Measurements from ENCODE around the gene WBP11. TPM values are rescaled to one million over a fixed set of nuclear protein-coding genes. Genes with fewer than 3 reads are reported as not detected.

Gene WBP11
- total RNA-seq, 1 donor from 2014 or later: 54.6 TPM

GRCh38 chr12:14842315-14842714, 39.0 kb upstream of the WBP11 start:
- Mint-ChIP-seq H3K4me3 (ENCODE audit: unreplicated experiment) (no peak overlapping the region), H3K27me3 (ENCODE audit: unreplicated experiment) (peaks cover 4% of the 10 kb centered on the region), H3K36me3 (ENCODE audit: unreplicated experiment) (no peaks in the 10 kb centered on the region), H3K27ac (ENCODE audit: unreplicated experiment) (no peak overlapping the region), H3K4me1 (ENCODE audit: low read depth, unreplicated experiment) (no peaks in the 10 kb centered on the region), H3K9me3 (ENCODE audit: unreplicated experiment) (no peaks in the 10 kb centered on the region)
- TF ChIP-seq, protein P1, sequence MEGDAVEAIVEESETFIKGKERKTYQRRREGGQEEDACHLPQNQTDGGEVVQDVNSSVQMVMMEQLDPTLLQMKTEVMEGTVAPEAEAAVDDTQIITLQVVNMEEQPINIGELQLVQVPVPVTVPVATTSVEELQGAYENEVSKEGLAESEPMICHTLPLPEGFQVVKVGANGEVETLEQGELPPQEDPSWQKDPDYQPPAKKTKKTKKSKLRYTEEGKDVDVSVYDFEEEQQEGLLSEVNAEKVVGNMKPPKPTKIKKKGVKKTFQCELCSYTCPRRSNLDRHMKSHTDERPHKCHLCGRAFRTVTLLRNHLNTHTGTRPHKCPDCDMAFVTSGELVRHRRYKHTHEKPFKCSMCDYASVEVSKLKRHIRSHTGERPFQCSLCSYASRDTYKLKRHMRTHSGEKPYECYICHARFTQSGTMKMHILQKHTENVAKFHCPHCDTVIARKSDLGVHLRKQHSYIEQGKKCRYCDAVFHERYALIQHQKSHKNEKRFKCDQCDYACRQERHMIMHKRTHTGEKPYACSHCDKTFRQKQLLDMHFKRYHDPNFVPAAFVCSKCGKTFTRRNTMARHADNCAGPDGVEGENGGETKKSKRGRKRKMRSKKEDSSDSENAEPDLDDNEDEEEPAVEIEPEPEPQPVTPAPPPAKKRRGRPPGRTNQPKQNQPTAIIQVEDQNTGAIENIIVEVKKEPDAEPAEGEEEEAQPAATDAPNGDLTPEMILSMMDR (IDR thresholded peaks at IDR 0.05; ENCODE audit: partially characterized antibody, unreplicated experiment): no peak
- DNase-seq: no peak

DNA sequence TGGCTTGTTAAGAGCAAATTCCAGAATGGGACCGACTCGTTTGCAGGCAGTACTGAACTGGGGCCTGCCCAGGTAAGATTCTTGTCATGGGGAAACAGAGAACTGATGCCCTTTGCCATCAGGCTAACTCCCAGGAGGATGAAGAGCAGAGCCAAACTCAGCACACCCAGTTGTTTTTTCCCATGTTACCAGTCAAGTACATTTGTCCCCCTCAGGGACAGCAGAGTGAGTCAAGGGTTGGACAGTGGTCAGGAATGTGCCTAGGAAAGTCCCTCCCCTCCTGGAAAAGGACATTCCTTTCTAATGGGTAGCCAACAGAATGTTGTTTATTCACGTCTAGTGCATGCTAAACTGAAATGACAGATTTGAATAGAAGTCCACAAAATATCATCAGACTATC, 38.5 kb upstream of the WBP11 start:
- no peak for DNase-seq
- Mint-ChIP-seq H3K36me3 (ENCODE audit: unreplicated experiment) (no peaks in the 10 kb centered on the region), H3K4me3 (ENCODE audit: unreplicated experiment) (no peak overlapping the region), H3K27ac (ENCODE audit: unreplicated experiment) (no peak overlapping the region), H3K4me1 (ENCODE audit: low read depth, unreplicated experiment) (no peaks in the 10 kb centered on the region), H3K9me3 (ENCODE audit: unreplicated experiment) (no peaks in the 10 kb centered on the region), H3K27me3 (ENCODE audit: unreplicated experiment) (peaks cover 4% of the 10 kb centered on the region)
- TF ChIP-seq, protein P1 (IDR thresholded peaks at IDR 0.05; ENCODE audit: partially characterized antibody, unreplicated experiment): no peak

DNA sequence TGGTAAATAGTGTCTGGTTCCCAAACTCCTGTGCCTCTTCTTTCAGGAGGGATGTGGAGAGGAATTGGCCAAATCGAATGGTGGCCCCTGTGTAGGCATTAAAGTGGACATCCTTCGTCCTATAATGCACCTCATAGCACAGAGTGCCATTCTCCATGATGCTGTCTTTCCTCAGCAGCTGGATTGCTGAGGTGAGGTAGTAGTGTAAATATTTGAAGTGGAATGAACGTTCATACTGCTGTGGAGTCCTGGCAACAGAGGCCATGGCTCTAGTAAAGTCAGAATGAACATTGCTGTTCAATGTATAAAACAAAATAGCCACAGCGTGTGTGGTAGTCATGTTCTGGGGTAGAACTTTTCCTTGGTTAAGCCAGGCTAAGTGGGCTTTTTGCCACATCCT, 37.3 kb upstream of the WBP11 start:
- H3K36me3 Mint-ChIP-seq (ENCODE audit: unreplicated experiment): no peaks in the 10 kb centered on the region
- no peaks in the 10 kb centered on the region for H3K9me3 Mint-ChIP-seq (ENCODE audit: unreplicated experiment)
- TF ChIP-seq, protein P1 (IDR thresholded peaks at IDR 0.05; ENCODE audit: partially characterized antibody, unreplicated experiment): no peak
- H3K27me3 Mint-ChIP-seq (ENCODE audit: unreplicated experiment): peaks cover 4% of the 10 kb centered on the region
- H3K4me1 Mint-ChIP-seq (ENCODE audit: low read depth, unreplicated experiment): no peaks in the 10 kb centered on the region
- no peak for DNase-seq
- no peak overlapping the region for H3K27ac Mint-ChIP-seq (ENCODE audit: unreplicated experiment)
- no peak overlapping the region for H3K4me3 Mint-ChIP-seq (ENCODE audit: unreplicated experiment)

DNA sequence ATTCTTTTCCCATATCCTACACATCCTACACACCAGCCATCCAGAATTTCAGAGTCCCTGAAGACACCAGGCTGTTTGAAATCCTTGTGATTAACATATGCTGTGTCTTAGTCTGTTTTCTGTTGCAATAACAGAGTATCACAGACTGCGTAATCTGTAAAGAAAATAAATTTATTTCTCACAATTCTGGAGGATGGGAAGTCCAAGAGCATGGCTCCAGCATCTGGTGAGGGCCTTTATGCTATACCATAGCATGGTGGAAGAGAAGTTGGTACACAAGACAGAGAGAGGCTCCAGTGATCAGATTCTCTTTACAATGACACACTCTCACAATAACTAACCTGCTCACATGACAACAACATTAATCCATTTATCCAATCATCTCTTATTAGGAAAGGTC, 36.0 kb upstream of the WBP11 start:
- no peaks in the 10 kb centered on the region for H3K9me3 Mint-ChIP-seq (ENCODE audit: unreplicated experiment)

More for the DNA sequence above, 36.0 kb upstream of the WBP11 start:
- Mint-ChIP-seq H3K27me3 (ENCODE audit: unreplicated experiment) (peaks cover 4% of the 10 kb centered on the region), H3K4me3 (ENCODE audit: unreplicated experiment) (no peak overlapping the region), H3K27ac (ENCODE audit: unreplicated experiment) (no peak overlapping the region), H3K36me3 (ENCODE audit: unreplicated experiment) (no peaks in the 10 kb centered on the region), H3K4me1 (ENCODE audit: low read depth, unreplicated experiment) (peaks cover 2% of the 10 kb centered on the region)
- TF ChIP-seq, protein P1 (IDR thresholded peaks at IDR 0.05; ENCODE audit: partially characterized antibody, unreplicated experiment): no peak
- DNase-seq: no peak
